Uterus (tissue), 2 donors: ENCODE data around the gene KLK13.

Experiments
- CTCF ChIP-seq, 4 experiments: fragments of 200-600 bp in 2 of 4; fragments of 450-650 bp in 2 of 4; sonication (generic) in 2 of 4; IDR thresholded peaks; one replicate each; pipeline ENCODE4 v1.5.1; 2016 to 2019; ENCODE audit warnings: antibody characterized with exemption in 4 of 4, mild to moderate bottlenecking in 2 of 4, moderate library complexity in 1 of 4
- POLR2A ChIP-seq, 2 donors: fragments of 450-650 bp; IDR thresholded peaks; one replicate each; pipeline ENCODE4 v1.6.1; 2016; ENCODE audit warnings: antibody characterized with exemption in 2 of 2, mild to moderate bottlenecking in 1 of 2, moderate library complexity in 1 of 2

GRCh38 chr19:51082611-51083010 lies 17.7 kb upstream of the KLK13 start, which contains the start of gene KLK14:
- no peak for TF ChIP-seq CTCF (IDR thresholded peaks at IDR 0.05)
- no peak for TF ChIP-seq POLR2A (IDR thresholded peaks at IDR 0.05)
